ENCODE results near the gene KIAA0232.

- TF ChIP-seq MYC (IDR thresholded peaks at IDR 0.05; ENCODE audit: low read depth, low read length) (no peak), MYC (CRISPR knock-in tag; IDR thresholded peaks at IDR 0.05; ENCODE audit: borderline replicate concordance, low read depth) (no peak), RCOR1 (IDR thresholded peaks at IDR 0.05; ENCODE audit: borderline replicate concordance in 1 of 2, low read depth in 2 of 2, low read length in 2 of 2) (no peak), REST (IDR thresholded peaks at IDR 0.05; ENCODE audit: borderline replicate concordance) (no peak), REST (CRISPR knock-in tag; IDR thresholded peaks at IDR 0.05; ENCODE audit: low read depth) (no peak), HDGF (IDR thresholded peaks at IDR 0.05) (no peak)
Measured at GRCh38 chr4:6858997-6859396, 76.5 kb downstream of the KIAA0232 start.

Data from K562 (cell line).